Natural killer cell (primary cell): Measurements from ENCODE around the gene CDK14. TPM values are rescaled to one million over a fixed set of nuclear protein-coding genes. Genes with fewer than 3 reads are reported as not detected.

ENCODE experiments used
- ATAC-seq, 3 donors: fragments of 150-1000 bp in 2 of 3; fragments of 200-7000 bp in 1 of 3; cut with Tn5 transposase; 1 replicate in 1 of 3; 2 replicates in 2 of 3; pipeline ENCODE4 v1.10.0; 2021; ENCODE audit warnings: mild to moderate bottlenecking in 2 of 3, moderate library complexity in 2 of 3
- DNase-seq, 2 donors: peaks; one replicate each; pipeline versions ENCODE4 v3.0.0 to v3.0.0-alpha.2; 2013 to 2021; ENCODE audit warnings: mixed read lengths in 1 of 2
- H3K27ac ChIP-seq: one replicate; pipeline ENCODE4 v1.5.1; 2013; ENCODE audit warnings: mild to moderate bottlenecking, low read length
- H3K27me3 ChIP-seq: one replicate; pipeline ENCODE4 v1.6.1; 2013; ENCODE audit warnings: low read length; ENCODE audit not compliant: control insufficient read depth, insufficient read depth
- H3K36me3 ChIP-seq: one replicate; pipeline ENCODE4 v1.6.1; 2013; ENCODE audit warnings: low read length; ENCODE audit not compliant: control insufficient read depth, insufficient read depth
- H3K4me1 ChIP-seq: one replicate; pipeline ENCODE4 v1.6.1; 2013; ENCODE audit warnings: low read length; ENCODE audit not compliant: control insufficient read depth, insufficient read depth
- H3K4me3 ChIP-seq: one replicate; pipeline ENCODE4 v1.5.1; 2013; ENCODE audit warnings: low read length
- H3K9me3 ChIP-seq: one replicate; pipeline ENCODE4 v1.6.1; 2013; ENCODE audit warnings: low read length; ENCODE audit not compliant: control insufficient read depth, insufficient read depth
- H3K27ac Mint-ChIP-seq, 2 donors: one replicate each; pipeline ENCODE4 v1.8.0; 2022; ENCODE audit warnings: mild to moderate bottlenecking in 2 of 2, mixed read lengths in 2 of 2, moderate library complexity in 1 of 2
- H3K27me3 Mint-ChIP-seq, 2 donors: one replicate each; pipeline ENCODE4 v1.8.0; 2022; ENCODE audit warnings: low read depth in 2 of 2, mixed read lengths in 2 of 2
- H3K36me3 Mint-ChIP-seq: one replicate; pipeline ENCODE4 v1.8.0; 2022; ENCODE audit warnings: mixed read lengths
- H3K4me1 Mint-ChIP-seq, 2 donors: one replicate each; pipeline ENCODE4 v1.8.0; 2022; ENCODE audit warnings: mixed read lengths in 2 of 2
- H3K4me3 Mint-ChIP-seq: one replicate; pipeline ENCODE4 v1.8.0; 2022; ENCODE audit warnings: mild to moderate bottlenecking, moderate library complexity, mixed read lengths
- H3K9me3 Mint-ChIP-seq, 2 donors: one replicate each; pipeline ENCODE4 v1.8.0; 2022; ENCODE audit warnings: mixed read lengths in 2 of 2
- WGBS: methylation state at CpG from one replicate; pipeline ENCODE4 v1.1.7; 2013; ENCODE audit warnings: missing lambda C conversion rate; ENCODE audit not compliant: insufficient coverage; 5-methylcytosine and 5-hydroxymethylcytosine counted together
- intact Hi-C: fragments of 100-400 bp; cut with micrococcal nuclease; formaldehyde crosslinking; loops from one replicate; pipeline ENCODE4 v1.14.2; 2022
- total RNA-seq, 4 donors: library from RNA; stranded (reverse); fragments of 120-200 nt in 1 of 4; gene quantifications; one replicate each; pipeline versions ENCODE4 v1.2.3 to v1.2.4, GENCODE V29; 2013 to 2022
- TF ChIP-seq, protein P1 (sequence below): fragments of 200-600 bp; IDR thresholded peaks from one replicate; pipeline ENCODE4 v1.8.0; 2022; ENCODE audit warnings: antibody characterized with exemption

The CDK14 gene
- total RNA-seq, 3 donors from 2014 or later (not counting 1 experiment from before 2014, with no cell fraction given), result 1.2 to 12.5 (median 1.9) TPM

DNA sequence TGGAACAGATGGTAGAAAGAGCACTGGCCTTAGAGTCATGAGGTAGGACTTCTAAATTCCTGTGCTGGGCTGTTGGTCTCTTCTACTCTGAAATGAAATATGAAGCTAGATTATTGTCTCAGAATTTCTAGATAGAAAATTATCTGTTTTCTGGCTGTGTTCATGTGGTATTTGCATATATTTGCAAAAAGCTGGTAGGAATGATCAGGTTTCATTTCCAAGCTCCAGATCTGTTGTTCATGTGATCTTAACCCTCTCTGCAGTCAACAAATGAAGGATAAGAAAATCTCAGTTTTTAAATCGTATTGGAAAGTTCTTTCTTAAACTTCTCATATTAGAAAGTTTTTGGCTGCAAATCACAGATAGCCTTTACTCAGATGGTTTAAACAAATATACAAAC, 248.3 kb downstream of the CDK14 start:
- TF ChIP-seq, protein P1, sequence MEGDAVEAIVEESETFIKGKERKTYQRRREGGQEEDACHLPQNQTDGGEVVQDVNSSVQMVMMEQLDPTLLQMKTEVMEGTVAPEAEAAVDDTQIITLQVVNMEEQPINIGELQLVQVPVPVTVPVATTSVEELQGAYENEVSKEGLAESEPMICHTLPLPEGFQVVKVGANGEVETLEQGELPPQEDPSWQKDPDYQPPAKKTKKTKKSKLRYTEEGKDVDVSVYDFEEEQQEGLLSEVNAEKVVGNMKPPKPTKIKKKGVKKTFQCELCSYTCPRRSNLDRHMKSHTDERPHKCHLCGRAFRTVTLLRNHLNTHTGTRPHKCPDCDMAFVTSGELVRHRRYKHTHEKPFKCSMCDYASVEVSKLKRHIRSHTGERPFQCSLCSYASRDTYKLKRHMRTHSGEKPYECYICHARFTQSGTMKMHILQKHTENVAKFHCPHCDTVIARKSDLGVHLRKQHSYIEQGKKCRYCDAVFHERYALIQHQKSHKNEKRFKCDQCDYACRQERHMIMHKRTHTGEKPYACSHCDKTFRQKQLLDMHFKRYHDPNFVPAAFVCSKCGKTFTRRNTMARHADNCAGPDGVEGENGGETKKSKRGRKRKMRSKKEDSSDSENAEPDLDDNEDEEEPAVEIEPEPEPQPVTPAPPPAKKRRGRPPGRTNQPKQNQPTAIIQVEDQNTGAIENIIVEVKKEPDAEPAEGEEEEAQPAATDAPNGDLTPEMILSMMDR, result no peak
- no peak overlapping the region for H3K4me3 ChIP-seq
- no peaks in the 10 kb centered on the region for H3K36me3 ChIP-seq
- no peak for ATAC-seq
- Mint-ChIP-seq H3K4me3 (no peak overlapping the region), H3K4me1 (no peaks in the 10 kb centered on the region), H3K9me3 (peaks cover 8 to 14% of the 10 kb centered on the region in 2 donors), H3K36me3 (no peaks in the 10 kb centered on the region), H3K27me3 (no peaks in the 10 kb centered on the region), H3K27ac (no peak overlapping the region)
- no peak overlapping the region for H3K27ac ChIP-seq
- WGBS, result no CpG with 5 or more reads among the region's 1 CpG
- no peaks in the 10 kb centered on the region for H3K4me1 ChIP-seq
- intact Hi-C loops, result no loop called here
- H3K9me3 ChIP-seq, result no peaks in the 10 kb centered on the region
- no peaks in the 10 kb centered on the region for H3K27me3 ChIP-seq
- DNase-seq, result no peak

GRCh38 chr7:90846192-90846591, 250.1 kb downstream of the CDK14 start:
- H3K4me1 Mint-ChIP-seq, result no peaks in the 10 kb centered on the region
- no peaks in the 10 kb centered on the region for H3K27me3 Mint-ChIP-seq
- TF ChIP-seq, protein P1, result no peak
- no peaks in the 10 kb centered on the region for H3K36me3 ChIP-seq
- H3K4me3 Mint-ChIP-seq, result no peak overlapping the region
- H3K9me3 Mint-ChIP-seq, result peaks cover 8 to 16% of the 10 kb centered on the region in 2 donors
- H3K36me3 Mint-ChIP-seq, result no peaks in the 10 kb centered on the region
- H3K27ac Mint-ChIP-seq, result no peak overlapping the region
- intact Hi-C loops, result no loop called here
- H3K9me3 ChIP-seq, result no peaks in the 10 kb centered on the region
- H3K27ac ChIP-seq, result no peak overlapping the region
- no peak overlapping the region for H3K4me3 ChIP-seq
- no peaks in the 10 kb centered on the region for H3K4me1 ChIP-seq
- H3K27me3 ChIP-seq, result no peaks in the 10 kb centered on the region
- ATAC-seq, result no peak
- no peak for DNase-seq

DNA sequence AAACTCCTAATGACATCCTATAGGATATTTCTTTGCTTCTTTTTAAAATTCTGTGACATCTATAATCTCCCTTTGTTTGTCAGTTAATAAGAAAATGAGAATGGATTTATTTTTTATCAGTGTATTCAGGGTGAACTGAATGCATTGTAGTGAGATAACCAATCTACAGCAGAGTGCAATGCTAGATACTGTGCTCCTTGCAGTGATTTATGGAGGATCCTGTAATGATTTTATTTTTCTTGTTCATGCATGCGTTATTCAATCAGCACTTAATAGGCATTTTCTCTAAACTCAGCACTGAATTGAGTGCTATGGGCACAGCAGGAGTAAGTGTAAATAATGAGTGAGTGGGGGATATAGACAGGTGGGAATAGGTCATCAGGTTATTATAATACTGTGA, 253.9 kb downstream of the CDK14 start:
- Mint-ChIP-seq H3K27me3 (no peaks in the 10 kb centered on the region), H3K4me1 (no peaks in the 10 kb centered on the region), H3K27ac (no peak overlapping the region), H3K4me3 (no peak overlapping the region), H3K36me3 (no peaks in the 10 kb centered on the region), H3K9me3 (peaks cover 15 to 19% of the 10 kb centered on the region in 2 donors)
- Histone ChIP-seq H3K27me3 (no peaks in the 10 kb centered on the region), H3K9me3 (no peaks in the 10 kb centered on the region), H3K4me1 (no peaks in the 10 kb centered on the region), H3K27ac (no peak overlapping the region), H3K36me3 (no peaks in the 10 kb centered on the region), H3K4me3 (no peak overlapping the region)
- no peak for DNase-seq
- no peak for ATAC-seq
- intact Hi-C loops, result no loop called here
- WGBS, result 80% methylated on average over 1 of the region's 1 CpG
- TF ChIP-seq, protein P1, result no peak

DNA sequence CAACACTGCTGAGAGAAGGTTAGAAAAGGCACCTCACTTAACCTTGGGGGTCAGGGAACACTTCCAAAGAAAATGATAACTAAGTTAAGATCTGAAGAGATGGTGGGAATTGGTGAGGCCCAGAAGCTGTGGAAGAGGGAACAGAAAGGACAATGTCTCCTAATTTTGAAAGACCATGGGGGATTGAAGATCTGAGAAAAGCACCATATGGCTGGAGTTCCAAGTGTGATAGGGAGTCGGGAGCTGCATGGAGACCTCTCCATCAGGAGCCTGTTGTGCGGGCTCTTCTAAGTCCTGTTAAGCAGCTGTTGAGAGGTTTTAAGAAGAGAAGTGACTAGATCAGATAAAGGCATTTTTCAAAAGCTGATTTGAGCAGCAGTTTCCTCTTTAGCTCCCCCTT, 254.3 kb downstream of the CDK14 start:
- Histone ChIP-seq H3K27me3 (no peaks in the 10 kb centered on the region), H3K9me3 (no peaks in the 10 kb centered on the region), H3K27ac (no peak overlapping the region), H3K4me3 (no peak overlapping the region), H3K4me1 (no peaks in the 10 kb centered on the region), H3K36me3 (no peaks in the 10 kb centered on the region)
- Mint-ChIP-seq H3K27me3 (no peaks in the 10 kb centered on the region), H3K4me1 (no peaks in the 10 kb centered on the region), H3K4me3 (no peak overlapping the region), H3K36me3 (no peaks in the 10 kb centered on the region), H3K27ac (no peak overlapping the region), H3K9me3 (peaks cover 15 to 19% of the 10 kb centered on the region in 2 donors)
- WGBS, result 73% methylated on average over 2 of the region's 2 CpGs
- TF ChIP-seq, protein P1, result no peak
- ATAC-seq (no peak), DNase-seq (no peak)
- intact Hi-C loops, result no loop called here
